Kidney (tissue), 14 donors: ENCODE results near the gene LBX2. TPM values are rescaled to one million over a fixed set of nuclear protein-coding genes. Genes with fewer than 3 reads are reported as not detected.

ENCODE experiments used
- DNase-seq, 5 donors: peaks; one replicate each; pipeline ENCODE4 v3.0.0-alpha.2; 2013 to 2020
- FAIRE-seq: peaks from 2 replicates; lab custom pipeline; 2012; peaks lifted over from hg19 to GRCh38; lab: Jason Lieb, UNC
- H3K27ac ChIP-seq, 2 donors: one replicate each; pipeline ENCODE4 v1.7.0; 2013; ENCODE audit warnings: low read depth in 2 of 2, low read length in 2 of 2, inconsistent platforms in 1 of 2
- H3K27me3 ChIP-seq: one replicate; pipeline ENCODE4 v1.7.1; 2013; ENCODE audit warnings: low read length, inconsistent platforms; ENCODE audit not compliant: control insufficient read depth, insufficient read depth
- H3K36me3 ChIP-seq, 3 donors: one replicate each; pipeline versions ENCODE4 v1.7.0 to v1.7.1; 2013; ENCODE audit warnings: low read length in 3 of 3, control low read depth in 1 of 3, inconsistent platforms in 1 of 3; ENCODE audit not compliant: insufficient read depth in 3 of 3, control insufficient read depth in 2 of 3
- H3K4me1 ChIP-seq, 3 donors: one replicate each; pipeline versions ENCODE4 v1.7.0 to v1.7.1; 2013; ENCODE audit warnings: low read length in 3 of 3, inconsistent platforms in 1 of 3, low read depth in 1 of 3; ENCODE audit not compliant: control insufficient read depth in 2 of 3, insufficient read depth in 2 of 3
- H3K4me3 ChIP-seq, 3 donors: one replicate each; pipeline versions ENCODE4 v1.7.0 to v1.8.1; 2013; ENCODE audit warnings: low read length in 3 of 3, control low read depth in 1 of 3, inconsistent platforms in 1 of 3
- H3K9ac ChIP-seq, 3 donors: one replicate each; pipeline versions ENCODE4 v1.7.0 to v1.7.1; 2013; ENCODE audit warnings: low read length in 3 of 3, control low read depth in 1 of 3, inconsistent platforms in 1 of 3
- H3K9me3 ChIP-seq, 3 donors: one replicate each; pipeline versions ENCODE4 v1.7.0 to v1.7.1; 2013; ENCODE audit warnings: low read length in 3 of 3, control low read depth in 1 of 3, inconsistent platforms in 1 of 3; ENCODE audit not compliant: control insufficient read depth in 2 of 3, insufficient read depth in 1 of 3
- CTCF ChIP-seq: IDR thresholded peaks from 3 replicates; pipeline ENCODE4 v1.5.1; 2012; ENCODE audit warnings: mild to moderate bottlenecking, moderate library complexity, borderline replicate concordance; ENCODE audit not compliant: insufficient read depth; ENCODE audit errors: extremely low read depth
- intact Hi-C: fragments of 100-400 bp; cut with DNase I; formaldehyde crosslinking; loops from one replicate; pipeline ENCODE4 v1.11.1; 2022
- polyA plus RNA-seq: library from polyadenylated mRNA; stranded (reverse); fragments of 350-450 nt; fragmentation: Illumina TruSeq; extraction: RNeasy Lipid Tissue Mini Kit (QIAGEN cat#74804); gene quantifications from one replicate; pipeline ENCODE4 v1.2.3, GENCODE V29; 2014; ENCODE audit warnings: low read depth, low replicate concordance; ENCODE audit not compliant: insufficient read depth
- total RNA-seq: library from RNA; stranded (reverse); fragmentation: NEBNext Ultra II Directional; extraction: Animal tissue kit (Norgen Biotek cat#: 25700); gene quantifications from one replicate; pipeline ENCODE4 v1.2.1, GENCODE V29; 2021
- donor health status: control.
- donor health status: control.
- donor health status: control.
- donor health status: control.
- donor health status: control.
- donor health status: DM: yes; HTN: yes; CAD: no.
- donor health status: Normal renal cell carcinoma (clear cell type).

LBX2 gene
- total and polyA plus RNA-seq, 2 donors from 2014 or later, result 1.5 to 2.5 TPM

GRCh38 chr2:74544634-74545033 is 45.2 kb upstream of the LBX2 start:
- no peaks in the 10 kb centered on the region for H3K9me3 ChIP-seq
- H3K9ac ChIP-seq, result no peak overlapping the region
- H3K27me3 ChIP-seq, result no peaks in the 10 kb centered on the region
- no peak for DNase-seq
- no peak overlapping the region for H3K27ac ChIP-seq
- H3K4me1 ChIP-seq, result peaks cover 0 to 4% (median 0%) of the 10 kb centered on the region in 3 donors
- no peak for FAIRE-seq
- no peaks in the 10 kb centered on the region for H3K36me3 ChIP-seq
- no peak for TF ChIP-seq CTCF
- H3K4me3 ChIP-seq, result no peak overlapping the region
- intact Hi-C loops, result no loop called here

- intact Hi-C loops, result no loop called here
- H3K9ac ChIP-seq, result no peak overlapping the region
- no peaks in the 10 kb centered on the region for H3K4me1 ChIP-seq
- no peak for TF ChIP-seq CTCF
- FAIRE-seq (no peak), DNase-seq (no peak)
- H3K9me3 ChIP-seq, result no peaks in the 10 kb centered on the region
- H3K27ac ChIP-seq, result no peak overlapping the region
- H3K36me3 ChIP-seq, result no peaks in the 10 kb centered on the region
- no peaks in the 10 kb centered on the region for H3K27me3 ChIP-seq
- no peak overlapping the region for H3K4me3 ChIP-seq
Measured at GRCh38 chr2:74542978-74543377, 43.6 kb upstream of the LBX2 start.

GRCh38 chr2:74540291-74540690 is 40.9 kb upstream of the LBX2 start:
- intact Hi-C loops, result no loop called here
- no peak for TF ChIP-seq CTCF
- Histone ChIP-seq H3K27ac (no peak overlapping the region), H3K9me3 (no peaks in the 10 kb centered on the region), H3K9ac (no peak overlapping the region), H3K36me3 (no peaks in the 10 kb centered on the region), H3K27me3 (no peaks in the 10 kb centered on the region), H3K4me3 (no peak overlapping the region), H3K4me1 (no peaks in the 10 kb centered on the region)
- FAIRE-seq (no peak), DNase-seq (no peak)

- FAIRE-seq, result no peak
- no peaks in the 10 kb centered on the region for H3K9me3 ChIP-seq
- no peak for DNase-seq
- H3K4me3 ChIP-seq, result no peak overlapping the region
- TF ChIP-seq CTCF, result no peak
- no peak overlapping the region for H3K27ac ChIP-seq
- H3K27me3 ChIP-seq, result no peaks in the 10 kb centered on the region
- H3K36me3 ChIP-seq, result no peaks in the 10 kb centered on the region
- no peak overlapping the region for H3K9ac ChIP-seq
- no peaks in the 10 kb centered on the region for H3K4me1 ChIP-seq
- intact Hi-C loops, result no loop called here
Measured at GRCh38 chr2:74538881-74539339, 39.5 kb upstream of the LBX2 start.
